T-helper 1 cell treated with Interleukin-12 subunit alpha and Interleukin-12 subunit beta and Interleukin-4 antibody, amounts not matched to agents 30 ng/mL and 1 ng/mL, for 36 hours (primary cell): ENCODE data around the gene PDE10A. TPM values are rescaled to one million over a fixed set of nuclear protein-coding genes. Genes with fewer than 3 reads are reported as not detected.

Experiments used
- intact Hi-C: fragments of 100-400 bp; cut with micrococcal nuclease; formaldehyde crosslinking; loops from one replicate; pipeline ENCODE4 v1.15.1; 2024
- total RNA-seq: library from RNA; stranded (reverse); gene quantifications from 2 replicates; pipeline ENCODE4 v1.2.3, GENCODE V29; 2022

Gene PDE10A
- not detected in 2 replicates for total RNA-seq

GRCh38 chr6:165662749-165663376, at the start of gene PDE10A:
Gene PDE10A (minus strand): TSS chr6:165663241. CDS start chr6:165662811, 430 bp downstream.
- intact Hi-C loops: loop anchor here (10.0 kb wide), 1 partner anchor 342 kb away; no protein-coding TSS in a partner anchor

- intact Hi-C loops: no loop called here
Measured at GRCh38 chr6:165708985-165709576, 46.0 kb upstream of the PDE10A start.

GRCh38 chr6:165707067-165707853, 44.2 kb upstream of the PDE10A start:
- intact Hi-C loops: no loop called here

- intact Hi-C loops: no loop called here
Measured at GRCh38 chr6:165705941-165706340, 42.9 kb upstream of the PDE10A start.

- intact Hi-C loops: no loop called here
Measured at GRCh38 chr6:165704045-165704748, 41.2 kb upstream of the PDE10A start.

- intact Hi-C loops: no loop called here
Measured at GRCh38 chr6:165702669-165703068, 39.6 kb upstream of the PDE10A start.

- intact Hi-C loops: no loop called here
Measured at GRCh38 chr6:165701564-165702354, 38.7 kb upstream of the PDE10A start.

GRCh38 chr6:165701005-165701404, 38.0 kb upstream of the PDE10A start:
- intact Hi-C loops: no loop called here

- intact Hi-C loops: no loop called here
Measured at GRCh38 chr6:165698868-165699267, 35.8 kb upstream of the PDE10A start.

- intact Hi-C loops: no loop called here
Measured at GRCh38 chr6:165697171-165697570, 34.1 kb upstream of the PDE10A start.

GRCh38 chr6:165695722-165696515, 32.9 kb upstream of the PDE10A start:
- intact Hi-C loops: no loop called here

GRCh38 chr6:165694296-165694695, 31.3 kb upstream of the PDE10A start:
- intact Hi-C loops: no loop called here

GRCh38 chr6:165692106-165692653, 29.1 kb upstream of the PDE10A start:
- intact Hi-C loops: no loop called here

GRCh38 chr6:165689699-165690098, 26.7 kb upstream of the PDE10A start:
- intact Hi-C loops: no loop called here

- intact Hi-C loops: no loop called here
Measured at GRCh38 chr6:165686596-165687365, 23.7 kb upstream of the PDE10A start.

- intact Hi-C loops: no loop called here
Measured at GRCh38 chr6:165685302-165685701, 22.3 kb upstream of the PDE10A start.

- intact Hi-C loops: no loop called here
Measured at GRCh38 chr6:165684333-165684732, 21.3 kb upstream of the PDE10A start.

GRCh38 chr6:165680975-165681374, 17.9 kb upstream of the PDE10A start:
- intact Hi-C loops: no loop called here

- intact Hi-C loops: no loop called here
Measured at GRCh38 chr6:165679326-165679725, 16.3 kb upstream of the PDE10A start.
